ENCODE results near the gene BOD1L1. TPM values are rescaled to one million over a fixed set of nuclear protein-coding genes. Genes with fewer than 3 reads are reported as not detected.
A peak's percentile ranks its signal among the peaks of the same experiment; 100 is the strongest.

The BOD1L1 gene
- total RNA-seq = 107 and 109 TPM in 2 replicates
- 69.3 TPM for total RNA-seq (2013)
- 20.2 and 32.6 TPM in 2 replicates for polyA plus RNA-seq
- 28.6 and 40.1 TPM in 2 replicates for polyA minus RNA-seq

GRCh38 chr4:13627606-13628311 lies at the start of gene BOD1L1:
Gene BOD1L1 (minus strand): TSS chr4:13627725. CDS start chr4:13627587, 138 bp downstream.
- peaks cover 34% of the 10 kb centered on the region in 2 donors for H3K4me1 ChIP-seq (ENCODE audit: control insufficient read depth in 2 of 2, insufficient read depth in 2 of 2, low read length in 2 of 2)
- ChIA-PET POLR2A (interaction anchor here (1.1 to 2.0 kb wide), 3 partner anchors 12 to 16 kb away, joined by 4 to 7 read pairs (median 5); no protein-coding TSS in a partner anchor), CTCF (interaction anchor here (0.7 to 3.4 kb wide), 11 partner anchors 10 to 37 kb away, joined by 3 to 16 read pairs (median 4); no protein-coding TSS in a partner anchor)
- DNase-seq (peak; percentile 94), ATAC-seq (ENCODE audit: low read depth) (peak; percentile 89)
- H3K9me3 Mint-ChIP-seq (ENCODE audit: insufficient read depth) = no peaks in the 10 kb centered on the region
- peaks cover 33% of the 10 kb centered on the region for H4K20me1 ChIP-seq (ENCODE audit: control insufficient read depth, insufficient read depth, low read length, poor library complexity, severe bottlenecking)
- intact Hi-C loops (cut with micrococcal nuclease) = loop anchor here (1.0 to 5.0 kb wide), 6 partner anchors 12 to 1375 kb away; partner anchors contain the start of gene CPEB2
- H3K27ac ChIP-seq (ENCODE audit: low read length in 2 of 2) = peak within 1 kb of the TSS; percentile 97 to 98
- peak within 1 kb of the TSS; percentile 93 for H3K9ac ChIP-seq (ENCODE audit: low read length)
- H2AFZ ChIP-seq (ENCODE audit: insufficient read depth, low read depth, low read length, poor library complexity, severe bottlenecking) = peak within 1 kb of the TSS; percentile 92
- peak within 1 kb of the TSS; percentile 92 for H3K4me3 Mint-ChIP-seq
- H3K79me2 ChIP-seq (ENCODE audit: control insufficient read depth, insufficient read depth, low read length) = peaks cover 53% of the 10 kb centered on the region
- under 1% methylated on average over 53 of the region's 55 CpGs for WGBS (ENCODE audit: insufficient coverage)
- H3K4me3 ChIP-seq (ENCODE audit: control extremely low read depth in 1 of 5, extremely low read depth in 1 of 5, insufficient read depth in 1 of 5, low read depth in 2 of 5, low read length in 4 of 5) = peak within 1 kb of the TSS; percentile 76 to 99 (median 88)
- H3K9me3 ChIP-seq (ENCODE audit: control extremely low read depth in 1 of 3, control insufficient read depth in 2 of 3, insufficient read depth in 1 of 3, low read length in 2 of 3) = no peaks in the 10 kb centered on the region
- H3K36me3 ChIP-seq (replicated peaks in 1 of 2; ENCODE audit: control extremely low read depth in 1 of 2, control insufficient read depth in 1 of 2, extremely low read depth in 1 of 2, insufficient read depth in 2 of 2, low read length in 1 of 2) = peaks cover 0 to 9% of the 10 kb centered on the region in 2 experiments
- peaks cover 52% of the 10 kb centered on the region for H3K4me1 Mint-ChIP-seq
- peak within 1 kb of the TSS; percentile 83 for H3K4me2 ChIP-seq (replicated peaks; ENCODE audit: low read depth, low read length, poor library complexity, severe bottlenecking)
- H3K27me3 Mint-ChIP-seq = no peaks in the 10 kb centered on the region
- no peaks in the 10 kb centered on the region for H3K27me3 ChIP-seq (replicated peaks in 1 of 4; ENCODE audit: control extremely low read depth in 1 of 4, control insufficient read depth in 3 of 4, insufficient read depth in 4 of 4, low read length in 3 of 4)
- peak within 1 kb of the TSS; percentile 95 for H3K27ac Mint-ChIP-seq
- TF ChIP-seq EZH2 (IDR thresholded peaks at IDR 0.05; ENCODE audit: borderline replicate concordance, insufficient read depth, low read depth, low read length, poor library complexity, severe bottlenecking) = no peak
- peak; percentile 54 for TF ChIP-seq CTCF (IDR thresholded peaks at IDR 0.05)

- H3K4me3 Mint-ChIP-seq = no peak overlapping the region
Measured at GRCh38 chr4:13674971-13675370, 47.4 kb upstream of the BOD1L1 start.

More at GRCh38 chr4:13674971-13675370, 47.4 kb upstream of the BOD1L1 start:
- no peak for TF ChIP-seq EZH2 (IDR thresholded peaks at IDR 0.05; ENCODE audit: borderline replicate concordance, insufficient read depth, low read depth, low read length, poor library complexity, severe bottlenecking)
- Histone ChIP-seq H3K27me3 (replicated peaks in 1 of 4; ENCODE audit: control extremely low read depth in 1 of 4, control insufficient read depth in 3 of 4, insufficient read depth in 4 of 4, low read length in 3 of 4) (peaks cover 0 to 8% (median 0%) of the 10 kb centered on the region in 4 experiments), H4K20me1 (ENCODE audit: control insufficient read depth, insufficient read depth, low read length, poor library complexity, severe bottlenecking) (no peaks in the 10 kb centered on the region), H3K4me2 (replicated peaks; ENCODE audit: low read depth, low read length, poor library complexity, severe bottlenecking) (no peak overlapping the region), H3K4me3 (ENCODE audit: control extremely low read depth in 1 of 5, extremely low read depth in 1 of 5, insufficient read depth in 1 of 5, low read depth in 2 of 5, low read length in 4 of 5) (no peak overlapping the region), H3K79me2 (ENCODE audit: control insufficient read depth, insufficient read depth, low read length) (no peaks in the 10 kb centered on the region), H2AFZ (ENCODE audit: insufficient read depth, low read depth, low read length, poor library complexity, severe bottlenecking) (no peak overlapping the region), H3K4me1 (ENCODE audit: control insufficient read depth in 2 of 2, insufficient read depth in 2 of 2, low read length in 2 of 2) (no peaks in the 10 kb centered on the region), H3K9ac (ENCODE audit: low read length) (no peak overlapping the region), H3K9me3 (ENCODE audit: control extremely low read depth in 1 of 3, control insufficient read depth in 2 of 3, insufficient read depth in 1 of 3, low read length in 2 of 3) (peaks cover 0 to 11% (median 2%) of the 10 kb centered on the region in 3 donors), H3K36me3 (replicated peaks in 1 of 2; ENCODE audit: control extremely low read depth in 1 of 2, control insufficient read depth in 1 of 2, extremely low read depth in 1 of 2, insufficient read depth in 2 of 2, low read length in 1 of 2) (no peaks in the 10 kb centered on the region), H3K27ac (ENCODE audit: low read length in 2 of 2) (no peak overlapping the region)
- Mint-ChIP-seq H3K27me3 (peaks cover 12% of the 10 kb centered on the region), H3K27ac (no peak overlapping the region), H3K9me3 (ENCODE audit: insufficient read depth) (peaks cover 12% of the 10 kb centered on the region), H3K4me1 (no peaks in the 10 kb centered on the region)
- WGBS (ENCODE audit: insufficient coverage) = no CpG with 5 or more reads among the region's 1 CpG
- DNase-seq (no peak), ATAC-seq (ENCODE audit: low read depth) (no peak)
- intact Hi-C loops (cut with micrococcal nuclease) = no loop called here
- ChIA-PET CTCF (interaction anchor here (0.6 to 1.1 kb wide), 2 partner anchors 20 to 1978 kb away, joined by 3 read pairs; no protein-coding TSS in a partner anchor), POLR2A (no interaction called here)

Measured in B cell (primary cell).